ENCODE results near the gene KIR2DL1.
"Not testable (repeated sequence)": the region's sequence is repeated elsewhere in the genome, so short reads cannot be mapped to it uniquely, and the experiment has no call there.

KIR2DL1 gene

GRCh38 chr19:54744080-54744479 is 25.5 kb upstream of the KIR2DL1 start:
- not testable (repeated sequence) for H3K79me2 ChIP-seq (ENCODE audit: control insufficient read depth, low read length); H3F3A ChIP-seq (ENCODE audit: control insufficient read depth, insufficient read depth); H3K9me2 ChIP-seq (replicated peaks; ENCODE audit: control insufficient read depth, low read length); H3K4me1 ChIP-seq (ENCODE audit: control insufficient read depth, low read length); H3K4me3 ChIP-seq (ENCODE audit: low read length); H4K20me1 ChIP-seq (ENCODE audit: control insufficient read depth, insufficient read depth, low read depth, low read length); H3K27ac ChIP-seq (ENCODE audit: low read depth, low read length); H3K4me2 ChIP-seq (ENCODE audit: low read length); H3K27me3 ChIP-seq (ENCODE audit: control insufficient read depth, low read length); H3K9me3 ChIP-seq (ENCODE audit: control insufficient read depth, insufficient read depth, low read length); H3K36me3 ChIP-seq (ENCODE audit: control insufficient read depth, low read length)

- H3K79me2 ChIP-seq (ENCODE audit: control insufficient read depth, low read length); H3K4me3 ChIP-seq (ENCODE audit: low read length); H3K9me3 ChIP-seq (ENCODE audit: control insufficient read depth, insufficient read depth, low read length); H3K27me3 ChIP-seq (ENCODE audit: control insufficient read depth, low read length); H3K9me2 ChIP-seq (replicated peaks; ENCODE audit: control insufficient read depth, low read length); H3K27ac ChIP-seq (ENCODE audit: low read depth, low read length); H3K4me1 ChIP-seq (ENCODE audit: control insufficient read depth, low read length); H4K20me1 ChIP-seq (ENCODE audit: control insufficient read depth, insufficient read depth, low read depth, low read length); H3K36me3 ChIP-seq (ENCODE audit: control insufficient read depth, low read length); H3K4me2 ChIP-seq (ENCODE audit: low read length); H3F3A ChIP-seq (ENCODE audit: control insufficient read depth, insufficient read depth): not testable (repeated sequence)
Observed at GRCh38 chr19:54747614-54748322, 21.8 kb upstream of the KIR2DL1 start.

- H3K4me2 ChIP-seq (ENCODE audit: low read length); H3K9me3 ChIP-seq (ENCODE audit: control insufficient read depth, insufficient read depth, low read length); H3K9me2 ChIP-seq (replicated peaks; ENCODE audit: control insufficient read depth, low read length); H3K4me1 ChIP-seq (ENCODE audit: control insufficient read depth, low read length); H4K20me1 ChIP-seq (ENCODE audit: control insufficient read depth, insufficient read depth, low read depth, low read length); H3K27ac ChIP-seq (ENCODE audit: low read depth, low read length); H3K36me3 ChIP-seq (ENCODE audit: control insufficient read depth, low read length); H3K4me3 ChIP-seq (ENCODE audit: low read length); H3F3A ChIP-seq (ENCODE audit: control insufficient read depth, insufficient read depth); H3K79me2 ChIP-seq (ENCODE audit: control insufficient read depth, low read length); H3K27me3 ChIP-seq (ENCODE audit: control insufficient read depth, low read length): not testable (repeated sequence)
Observed at GRCh38 chr19:54750276-54750675, 19.3 kb upstream of the KIR2DL1 start.

- H3K36me3 ChIP-seq (ENCODE audit: control insufficient read depth, low read length); H3K27ac ChIP-seq (ENCODE audit: low read depth, low read length); H3K79me2 ChIP-seq (ENCODE audit: control insufficient read depth, low read length); H3K4me1 ChIP-seq (ENCODE audit: control insufficient read depth, low read length); H4K20me1 ChIP-seq (ENCODE audit: control insufficient read depth, insufficient read depth, low read depth, low read length); H3K27me3 ChIP-seq (ENCODE audit: control insufficient read depth, low read length); H3K4me3 ChIP-seq (ENCODE audit: low read length); H3F3A ChIP-seq (ENCODE audit: control insufficient read depth, insufficient read depth); H3K9me2 ChIP-seq (replicated peaks; ENCODE audit: control insufficient read depth, low read length); H3K4me2 ChIP-seq (ENCODE audit: low read length); H3K9me3 ChIP-seq (ENCODE audit: control insufficient read depth, insufficient read depth, low read length): not testable (repeated sequence)
Observed at GRCh38 chr19:54756204-54757110, 13.1 kb upstream of the KIR2DL1 start.

DNA sequence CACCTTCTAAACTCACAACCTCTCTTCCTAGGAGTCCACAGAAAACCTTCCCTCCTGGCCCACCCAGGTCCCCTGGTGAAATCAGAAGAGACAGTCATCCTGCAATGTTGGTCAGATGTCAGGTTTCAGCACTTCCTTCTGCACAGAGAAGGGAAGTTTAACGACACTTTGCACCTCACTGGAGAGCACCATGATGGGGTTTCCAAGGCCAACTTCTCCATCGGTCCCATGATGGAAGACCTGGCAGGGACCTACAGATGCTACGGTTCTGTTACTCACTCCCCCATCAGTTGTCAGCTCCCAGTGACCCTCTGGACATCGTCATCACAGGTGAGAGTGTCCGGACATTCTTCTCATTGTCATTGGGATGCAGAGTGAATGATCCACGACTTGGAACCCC is 11.0 kb upstream of the KIR2DL1 start:
- H3K27ac ChIP-seq (ENCODE audit: low read depth, low read length); H3F3A ChIP-seq (ENCODE audit: control insufficient read depth, insufficient read depth); H3K4me3 ChIP-seq (ENCODE audit: low read length); H4K20me1 ChIP-seq (ENCODE audit: control insufficient read depth, insufficient read depth, low read depth, low read length); H3K27me3 ChIP-seq (ENCODE audit: control insufficient read depth, low read length); H3K9me2 ChIP-seq (replicated peaks; ENCODE audit: control insufficient read depth, low read length); H3K4me1 ChIP-seq (ENCODE audit: control insufficient read depth, low read length); H3K79me2 ChIP-seq (ENCODE audit: control insufficient read depth, low read length); H3K9me3 ChIP-seq (ENCODE audit: control insufficient read depth, insufficient read depth, low read length); H3K36me3 ChIP-seq (ENCODE audit: control insufficient read depth, low read length); H3K4me2 ChIP-seq (ENCODE audit: low read length): not testable (repeated sequence)

DNA sequence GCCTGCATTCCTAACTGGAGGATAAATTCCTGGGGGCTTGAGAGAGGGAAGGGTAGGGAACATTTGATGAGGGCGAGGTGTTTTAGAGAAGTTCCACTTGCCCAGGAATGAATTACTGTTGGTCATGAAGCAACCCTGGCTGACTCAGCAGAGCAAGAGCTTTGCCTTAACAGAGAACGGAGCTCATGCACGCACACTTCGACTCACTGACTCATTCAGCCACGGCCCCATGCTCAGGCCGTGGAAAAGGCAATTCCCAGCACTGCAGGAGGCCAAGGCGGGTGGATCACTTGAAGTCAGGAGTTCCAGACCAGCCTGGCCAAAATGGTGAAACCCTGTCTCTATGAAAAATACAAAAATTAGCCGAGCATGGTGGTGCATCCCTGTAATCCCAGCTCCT is 5.4 kb upstream of the KIR2DL1 start:
- not testable (repeated sequence) for H3K27ac ChIP-seq (ENCODE audit: low read depth, low read length); H3K27me3 ChIP-seq (ENCODE audit: control insufficient read depth, low read length); H3K4me2 ChIP-seq (ENCODE audit: low read length)

DNA sequence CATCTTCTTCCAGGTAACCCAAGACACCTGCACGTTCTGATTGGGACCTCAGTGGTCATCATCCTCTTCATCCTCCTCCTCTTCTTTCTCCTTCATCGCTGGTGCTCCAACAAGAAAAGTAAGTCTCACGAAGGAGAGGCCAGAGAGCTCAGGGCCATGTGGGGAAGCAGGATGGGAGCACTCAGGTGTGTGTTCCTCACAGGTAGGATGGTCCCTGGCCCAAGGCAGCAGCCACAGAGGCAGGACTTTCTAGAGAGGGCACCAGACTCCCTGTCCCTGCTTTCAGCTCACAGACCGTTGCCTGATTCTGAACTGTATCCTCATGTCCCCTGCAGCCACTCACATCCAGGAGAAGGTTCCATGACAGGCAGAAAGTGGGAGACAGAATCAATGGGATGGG is 3.1 kb upstream of the KIR2DL1 start:
- not testable (repeated sequence) for H3K4me1 ChIP-seq (ENCODE audit: control insufficient read depth, low read length); H3K9me2 ChIP-seq (replicated peaks; ENCODE audit: control insufficient read depth, low read length); H3K27ac ChIP-seq (ENCODE audit: low read depth, low read length); H3K9me3 ChIP-seq (ENCODE audit: control insufficient read depth, insufficient read depth, low read length); H3K4me3 ChIP-seq (ENCODE audit: low read length); H3K79me2 ChIP-seq (ENCODE audit: control insufficient read depth, low read length); H4K20me1 ChIP-seq (ENCODE audit: control insufficient read depth, insufficient read depth, low read depth, low read length); H3F3A ChIP-seq (ENCODE audit: control insufficient read depth, insufficient read depth); H3K4me2 ChIP-seq (ENCODE audit: low read length); H3K27me3 ChIP-seq (ENCODE audit: control insufficient read depth, low read length); H3K36me3 ChIP-seq (ENCODE audit: control insufficient read depth, low read length)

More for the DNA sequence above, 5.4 kb upstream of the KIR2DL1 start:
- not testable (repeated sequence) for H3K4me3 ChIP-seq (ENCODE audit: low read length); H3K9me2 ChIP-seq (replicated peaks; ENCODE audit: control insufficient read depth, low read length); H3K79me2 ChIP-seq (ENCODE audit: control insufficient read depth, low read length); H3K36me3 ChIP-seq (ENCODE audit: control insufficient read depth, low read length); H3K4me1 ChIP-seq (ENCODE audit: control insufficient read depth, low read length); H3K9me3 ChIP-seq (ENCODE audit: control insufficient read depth, insufficient read depth, low read length); H4K20me1 ChIP-seq (ENCODE audit: control insufficient read depth, insufficient read depth, low read depth, low read length); H3F3A ChIP-seq (ENCODE audit: control insufficient read depth, insufficient read depth)

GRCh38 chr19:54770511-54770910 is 918 bp downstream of the KIR2DL1 start:
- not testable (repeated sequence) for H3K4me1 ChIP-seq (ENCODE audit: control insufficient read depth, low read length); H3K4me2 ChIP-seq (ENCODE audit: low read length); H3F3A ChIP-seq (ENCODE audit: control insufficient read depth, insufficient read depth); H4K20me1 ChIP-seq (ENCODE audit: control insufficient read depth, insufficient read depth, low read depth, low read length); H3K27me3 ChIP-seq (ENCODE audit: control insufficient read depth, low read length); H3K4me3 ChIP-seq (ENCODE audit: low read length); H3K36me3 ChIP-seq (ENCODE audit: control insufficient read depth, low read length); H3K27ac ChIP-seq (ENCODE audit: low read depth, low read length); H3K9me2 ChIP-seq (replicated peaks; ENCODE audit: control insufficient read depth, low read length); H3K79me2 ChIP-seq (ENCODE audit: control insufficient read depth, low read length); H3K9me3 ChIP-seq (ENCODE audit: control insufficient read depth, insufficient read depth, low read length)

Data from DOHH2 (cell line).